ENCODE results near the gene ALDH1L1.

ALDH1L1 gene

DNA sequence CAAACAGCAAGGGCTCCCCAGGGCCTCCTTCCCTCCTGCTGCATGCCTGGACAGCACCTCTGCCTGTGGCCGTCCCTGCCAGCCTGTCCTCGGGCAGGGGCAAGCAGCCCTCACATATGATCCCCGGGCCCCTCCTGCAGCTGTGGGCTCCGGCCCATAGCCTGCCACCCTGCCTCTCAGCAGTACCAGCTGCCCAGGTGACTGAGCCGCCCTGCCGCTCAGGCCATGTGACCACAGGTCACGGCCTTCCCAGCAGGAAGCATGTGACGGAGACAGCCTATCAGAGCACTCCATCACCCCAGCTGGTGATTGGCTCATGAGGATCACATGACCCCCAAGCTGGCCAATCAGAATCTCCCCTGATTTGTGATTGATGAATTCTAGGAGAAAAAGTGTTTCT, 23.9 kb downstream of the ALDH1L1 start:
- no peak overlapping the region for H3K4me3 ChIP-seq (replicated peaks; ENCODE audit: low read depth, low read length)
- TF ChIP-seq, protein P1, sequence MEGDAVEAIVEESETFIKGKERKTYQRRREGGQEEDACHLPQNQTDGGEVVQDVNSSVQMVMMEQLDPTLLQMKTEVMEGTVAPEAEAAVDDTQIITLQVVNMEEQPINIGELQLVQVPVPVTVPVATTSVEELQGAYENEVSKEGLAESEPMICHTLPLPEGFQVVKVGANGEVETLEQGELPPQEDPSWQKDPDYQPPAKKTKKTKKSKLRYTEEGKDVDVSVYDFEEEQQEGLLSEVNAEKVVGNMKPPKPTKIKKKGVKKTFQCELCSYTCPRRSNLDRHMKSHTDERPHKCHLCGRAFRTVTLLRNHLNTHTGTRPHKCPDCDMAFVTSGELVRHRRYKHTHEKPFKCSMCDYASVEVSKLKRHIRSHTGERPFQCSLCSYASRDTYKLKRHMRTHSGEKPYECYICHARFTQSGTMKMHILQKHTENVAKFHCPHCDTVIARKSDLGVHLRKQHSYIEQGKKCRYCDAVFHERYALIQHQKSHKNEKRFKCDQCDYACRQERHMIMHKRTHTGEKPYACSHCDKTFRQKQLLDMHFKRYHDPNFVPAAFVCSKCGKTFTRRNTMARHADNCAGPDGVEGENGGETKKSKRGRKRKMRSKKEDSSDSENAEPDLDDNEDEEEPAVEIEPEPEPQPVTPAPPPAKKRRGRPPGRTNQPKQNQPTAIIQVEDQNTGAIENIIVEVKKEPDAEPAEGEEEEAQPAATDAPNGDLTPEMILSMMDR (IDR thresholded peaks at IDR 0.05; ENCODE audit: low read length, missing control alignments) = no peak
- no peak for DNase-seq (ENCODE audit: low read depth)

DNA sequence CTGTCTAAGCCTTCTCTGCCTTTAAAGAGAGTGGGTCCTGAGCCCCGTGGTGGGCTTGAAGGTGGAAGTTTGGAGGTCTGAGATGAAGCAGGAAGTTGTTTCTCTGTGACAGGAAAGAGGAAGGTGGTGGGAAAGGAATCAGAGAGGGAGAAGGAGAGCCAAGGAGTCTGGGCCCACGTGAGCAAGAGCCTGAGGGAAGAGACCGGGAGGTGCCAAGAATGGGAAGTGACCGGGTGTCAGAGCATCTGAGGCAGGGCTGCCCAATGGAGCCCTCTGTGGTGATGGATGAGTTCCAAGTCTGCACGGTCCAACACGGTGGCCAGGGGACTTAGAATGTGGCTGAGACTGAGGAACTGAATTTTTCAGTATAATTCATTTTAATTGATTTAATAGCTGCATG, 24.6 kb downstream of the ALDH1L1 start:
- no peak overlapping the region for H3K4me3 ChIP-seq (replicated peaks; ENCODE audit: low read depth, low read length)
- DNase-seq (ENCODE audit: low read depth) = no peak
- TF ChIP-seq, protein P1 (IDR thresholded peaks at IDR 0.05; ENCODE audit: low read length, missing control alignments) = no peak

DNA sequence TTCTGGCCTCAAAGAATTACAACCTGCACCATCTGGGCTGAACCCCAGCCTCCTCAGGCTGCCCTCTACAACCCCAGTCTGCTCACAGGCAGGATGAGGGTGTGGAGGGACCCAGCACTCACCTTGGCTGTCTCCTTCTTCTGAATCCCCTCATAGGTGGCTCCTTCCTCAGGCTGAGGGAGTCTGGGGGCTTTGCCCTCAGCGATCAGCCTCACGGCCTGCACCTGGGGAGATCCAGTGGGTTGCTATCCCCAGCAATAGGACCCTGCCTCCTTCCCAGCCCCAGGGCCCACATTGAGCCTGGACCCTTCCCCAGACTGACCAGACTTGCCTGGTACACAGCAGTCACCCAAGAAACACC, 25.1 kb downstream of the ALDH1L1 start:
- no peak overlapping the region for H3K4me3 ChIP-seq (replicated peaks; ENCODE audit: low read depth, low read length)
- DNase-seq (ENCODE audit: low read depth) = no peak
- TF ChIP-seq, protein P1 (IDR thresholded peaks at IDR 0.05; ENCODE audit: low read length, missing control alignments) = no peak

DNA sequence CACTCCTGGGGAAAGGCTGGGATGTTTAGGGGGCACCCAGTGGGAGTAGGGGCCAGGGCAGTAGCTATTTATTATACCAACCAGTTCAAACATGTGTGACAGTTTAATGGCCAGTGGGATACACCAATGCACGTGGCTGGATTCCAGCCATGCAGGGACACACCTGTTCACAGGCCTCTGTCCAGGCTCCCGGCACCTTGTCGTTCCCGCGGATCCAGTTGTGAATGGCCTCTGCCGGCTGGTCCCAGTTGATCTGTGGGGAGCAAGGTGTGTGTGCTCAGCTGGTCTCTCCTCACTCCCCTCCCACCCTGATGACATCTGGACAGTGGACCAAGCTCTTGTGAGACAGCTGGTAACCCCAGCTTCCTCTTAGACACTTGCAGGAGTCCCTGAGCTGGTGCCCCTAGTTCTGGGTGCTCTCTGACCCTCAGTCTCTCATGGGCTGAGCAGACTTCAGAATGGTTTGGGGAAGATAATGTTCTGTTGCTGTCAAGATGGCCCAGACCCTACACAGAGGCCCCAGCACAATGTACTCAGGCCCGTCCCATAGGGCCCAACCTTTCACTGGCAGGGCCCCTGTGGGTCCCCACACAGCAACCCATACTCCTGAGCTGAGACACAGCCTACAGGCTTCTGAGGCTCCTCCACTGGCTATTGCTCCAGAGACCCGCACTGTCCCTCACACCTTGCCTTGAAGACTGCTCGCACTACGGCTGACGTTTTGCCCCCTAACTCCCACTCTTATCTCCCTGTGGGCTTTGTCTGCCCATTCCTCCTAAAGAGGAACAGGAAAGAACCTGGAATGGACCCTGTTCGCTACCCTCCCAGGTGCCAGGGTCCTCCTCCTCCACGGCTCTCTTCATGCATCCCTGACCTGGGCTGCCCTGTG, 25.8 kb downstream of the ALDH1L1 start:
- no peak for DNase-seq (ENCODE audit: low read depth)
- no peak overlapping the region for H3K4me3 ChIP-seq (replicated peaks; ENCODE audit: low read depth, low read length)
- TF ChIP-seq, protein P1 (IDR thresholded peaks at IDR 0.05; ENCODE audit: low read length, missing control alignments) = no peak

DNA sequence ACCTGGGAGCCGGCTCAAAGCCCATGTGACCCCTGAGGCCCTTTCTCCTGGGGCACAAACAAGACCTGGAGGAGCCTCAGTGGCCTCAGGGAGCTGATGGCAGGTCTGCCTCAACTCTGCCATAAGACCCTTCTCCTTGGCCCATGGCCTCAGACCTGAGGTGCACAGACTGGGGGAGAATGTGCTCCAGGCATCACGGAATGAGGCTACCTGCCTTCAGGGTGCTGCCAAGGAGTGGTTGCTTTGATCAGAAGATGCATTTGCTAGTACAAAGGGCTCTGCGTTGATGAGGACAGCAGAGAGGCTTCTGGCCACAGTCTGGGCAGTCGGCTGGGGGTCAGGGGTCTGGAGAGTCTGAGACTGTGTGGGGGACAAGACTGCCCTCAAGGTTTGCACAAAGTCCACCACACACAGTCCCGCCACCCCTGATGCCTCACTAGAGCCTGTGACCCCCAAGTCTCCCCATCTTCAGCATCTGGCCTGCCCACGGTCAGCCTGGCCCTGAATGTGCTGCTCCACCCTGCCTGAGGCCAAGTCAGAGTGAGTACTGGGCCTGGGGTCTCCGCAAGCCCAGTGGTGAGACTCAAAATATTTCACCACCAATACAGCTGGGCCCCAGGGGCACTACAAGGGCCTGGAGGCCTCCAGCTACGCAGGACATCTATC, 26.6 kb downstream of the ALDH1L1 start:
- TF ChIP-seq, protein P1 (IDR thresholded peaks at IDR 0.05; ENCODE audit: low read length, missing control alignments) = no peak
- H3K4me3 ChIP-seq (replicated peaks; ENCODE audit: low read depth, low read length) = no peak overlapping the region
- DNase-seq (ENCODE audit: low read depth) = no peak

DNA sequence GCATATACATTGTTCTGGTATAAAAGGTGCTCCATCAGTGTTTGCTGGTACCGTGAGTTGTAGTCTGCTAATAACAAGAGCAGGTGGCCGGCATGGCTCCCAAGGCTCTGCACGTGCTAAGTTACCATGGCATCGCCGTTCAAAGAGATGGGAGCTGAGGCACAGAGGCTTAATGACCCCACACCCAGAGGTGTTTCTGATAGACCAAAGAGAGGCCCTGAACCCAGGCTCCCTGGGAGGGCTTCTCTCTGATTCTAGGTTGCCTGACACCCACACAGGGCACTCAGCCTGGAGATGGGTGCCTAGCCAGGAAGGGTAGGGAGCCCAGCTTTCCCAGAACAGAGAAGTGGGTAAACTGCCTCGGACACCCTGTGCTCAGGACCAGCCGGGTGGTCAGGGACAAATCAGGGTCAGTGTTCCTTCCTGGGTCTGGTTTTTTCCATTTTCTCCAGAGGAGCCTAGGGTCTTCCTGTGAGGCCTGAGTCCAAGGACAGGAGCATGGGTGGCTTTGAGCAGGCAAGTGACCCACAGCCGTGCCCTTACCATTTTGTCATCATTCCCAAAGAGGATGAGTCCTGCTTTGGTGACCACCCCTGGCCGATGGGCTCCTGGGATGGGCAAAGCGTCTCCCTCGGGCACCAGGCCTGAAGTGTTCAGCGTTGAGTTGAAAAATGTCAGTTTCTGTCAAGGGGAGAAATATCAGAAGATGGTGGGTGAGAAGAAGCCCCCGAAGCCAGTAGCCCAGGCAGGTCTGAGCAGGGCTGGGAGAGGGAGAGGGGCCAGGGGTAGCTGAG, 27.3 kb downstream of the ALDH1L1 start:
- DNase-seq (ENCODE audit: low read depth) = no peak
- TF ChIP-seq, protein P1 (IDR thresholded peaks at IDR 0.05; ENCODE audit: low read length, missing control alignments) = no peak
- H3K4me3 ChIP-seq (replicated peaks; ENCODE audit: low read depth, low read length) = no peak overlapping the region
